Myometrial cell (primary cell): ENCODE measurements around the gene ZNF564. TPM values are rescaled to one million over a fixed set of nuclear protein-coding genes. Genes with fewer than 3 reads are reported as not detected.

ENCODE experiments used
- total RNA-seq: library from RNA; depleted of rRNA; stranded (reverse); fragments of >200 nt; gene quantifications from 2 replicates; pipeline ENCODE4 v1.2.3, GENCODE V29; 2015

Gene ZNF564
- total RNA-seq = 2.3 and 3.5 TPM in 2 replicates

DNA sequence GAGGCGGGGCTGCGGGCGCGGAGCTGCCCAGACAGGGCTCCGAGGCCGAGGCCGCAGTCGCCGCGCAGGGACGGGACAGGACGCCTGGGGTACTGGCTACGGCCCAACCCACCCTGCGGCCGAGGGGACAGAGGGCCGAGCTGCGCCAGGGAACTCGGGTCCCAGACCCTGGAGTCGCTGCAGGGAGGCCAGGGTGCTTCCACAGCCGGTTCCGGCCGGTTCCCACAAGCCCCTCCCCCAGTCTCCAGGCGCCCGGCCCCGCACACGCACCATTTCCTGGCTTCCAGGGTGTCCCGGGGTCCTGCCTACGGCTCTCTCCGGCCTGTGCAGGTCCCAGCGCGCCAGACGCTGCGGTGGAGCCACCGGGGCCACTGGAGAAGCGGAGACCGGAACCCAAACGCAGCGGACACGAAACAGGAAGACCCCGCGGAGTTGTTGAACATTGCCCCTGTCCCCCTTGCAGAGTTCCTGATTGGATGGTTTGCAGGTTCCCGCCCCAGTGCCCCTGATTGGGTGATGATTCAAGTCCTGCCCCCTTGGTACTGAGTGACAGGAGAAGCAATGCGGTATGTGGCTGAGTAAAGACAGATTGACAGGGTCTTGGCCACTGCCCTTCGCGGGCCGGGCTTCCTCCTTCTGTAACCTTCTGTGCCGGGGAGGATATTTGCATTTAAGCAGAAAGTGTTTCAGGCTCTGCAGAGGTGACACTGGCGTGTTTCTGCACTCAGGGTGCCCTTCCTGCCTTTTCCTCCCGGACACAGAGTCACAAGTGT lies at the start of gene ZNF564:
Gene ZNF564 (minus strand): TSS at position 423 of the 773 bp plus-strand sequence. CDS start 150 bp downstream, at position 273.

DNA sequence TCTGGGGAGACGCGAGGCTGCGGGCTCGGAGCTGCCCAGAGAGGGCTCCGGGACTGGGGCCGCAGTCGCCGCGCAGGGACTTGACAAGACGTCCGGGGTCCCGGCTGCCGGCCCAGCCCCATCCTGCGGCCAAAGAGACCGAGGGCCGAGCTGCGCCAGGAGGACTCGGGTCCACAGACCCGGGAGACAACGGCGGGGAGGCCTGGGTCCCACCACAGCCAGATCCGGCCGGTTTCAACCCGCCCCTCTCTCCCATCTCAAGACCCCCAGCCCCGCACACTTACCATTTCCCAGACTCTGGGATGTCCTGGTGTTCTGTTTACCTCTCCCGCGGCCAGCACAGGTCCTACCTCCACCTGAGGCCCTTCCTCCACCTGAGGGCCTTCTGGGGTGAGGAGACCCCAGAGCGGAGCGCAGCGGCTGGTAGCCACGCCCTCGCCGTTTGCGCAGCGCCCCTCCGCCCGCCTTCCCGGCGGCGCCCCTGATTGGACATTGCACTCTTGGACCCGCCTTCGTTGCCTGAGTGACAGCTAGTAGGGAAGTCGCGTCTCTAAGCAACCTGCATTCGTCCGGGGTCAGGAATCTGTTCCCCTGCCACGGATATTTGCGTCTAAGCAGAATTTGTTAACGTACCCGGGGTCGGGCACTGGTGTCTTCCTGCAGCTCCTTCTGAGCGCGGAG lies 66.8 kb downstream of the ZNF564 start, which contains the start of gene ZNF709:
Gene ZNF709 (minus strand): TSS at position 446 of the 681 bp plus-strand sequence. CDS start 159 bp downstream, at position 287.

Other genes with a start within 250 kb of the ZNF564 start
- gene ZNF563, start 217.8 kb downstream of the ZNF564 start, total RNA-seq = 0.71 and 2.6 TPM in 2 replicates
- 0.53 and 0.86 TPM in 2 replicates for gene ZNF442, start 185.8 kb downstream of the ZNF564 start, total RNA-seq
- 0.71 and 1.2 TPM in 2 replicates for gene ZNF799, start 150.2 kb downstream of the ZNF564 start, total RNA-seq
- gene ZNF443, start 110.5 kb downstream of the ZNF564 start, total RNA-seq = under 0.01 and 0.35 TPM in 2 replicates
- gene ZNF709, start 66.7 kb downstream of the ZNF564 start, total RNA-seq = 0.71 and 1.7 TPM in 2 replicates
- gene ZNF490, start 59.3 kb upstream of the ZNF564 start, total RNA-seq = 2.3 and 6.4 TPM in 2 replicates
- gene ZNF791, start 59.4 kb upstream of the ZNF564 start, total RNA-seq = 5.2 and 9.7 TPM in 2 replicates
- gene MAN2B1, start 115.3 kb upstream of the ZNF564 start, total RNA-seq = 56.2 and 63.1 TPM in 2 replicates
- gene WDR83, start 115.3 kb upstream of the ZNF564 start, total RNA-seq = 5.3 and 15.0 TPM in 2 replicates
- 65.9 and 89.4 TPM in 2 replicates for gene DHPS, start 130.4 kb upstream of the ZNF564 start, total RNA-seq
- not detected in 2 replicates for gene GNG14, start 136.5 kb upstream of the ZNF564 start, total RNA-seq
- 14.7 and 16.5 TPM in 2 replicates for gene FBXW9, start 145.1 kb upstream of the ZNF564 start, total RNA-seq
- 14.7 and 26.2 TPM in 2 replicates for gene TNPO2, start 172.4 kb upstream of the ZNF564 start, total RNA-seq
- gene TRIR, start 183.2 kb upstream of the ZNF564 start, total RNA-seq = 283 and 329 TPM in 2 replicates
- 142 and 166 TPM in 2 replicates for gene GET3, start 186.0 kb upstream of the ZNF564 start, total RNA-seq
- gene BEST2, start 200.3 kb upstream of the ZNF564 start, total RNA-seq = not detected in 2 replicates
- gene HOOK2, start 224.1 kb upstream of the ZNF564 start, total RNA-seq = 5.8 and 11.9 TPM in 2 replicates
- 102 and 121 TPM in 2 replicates for gene JUNB, start 240.0 kb upstream of the ZNF564 start, total RNA-seq